PFSK-1 (cell line): ENCODE results near the gene RALGAPA2.

Experiments used
- FOXP2 ChIP-seq: optimal IDR thresholded peaks from 2 replicates; pipeline ENCODE3; 2011; ENCODE audit warnings: borderline replicate concordance, control low read depth, inconsistent platforms; ENCODE audit not compliant: insufficient read depth; ENCODE audit errors: extremely low read length, extremely low read depth
- POLR2AphosphoS5 ChIP-seq: IDR thresholded peaks from 2 replicates; pipeline ENCODE4 v1.6.1; 2012; ENCODE audit warnings: low read depth, mild to moderate bottlenecking, control low read depth, low read length, moderate library complexity
- SIN3A ChIP-seq: IDR thresholded peaks from 2 replicates; pipeline ENCODE4 v1.6.1; 2012; ENCODE audit warnings: mild to moderate bottlenecking, low read length, moderate library complexity, borderline replicate concordance; ENCODE audit not compliant: insufficient read depth
- TAF1 ChIP-seq: IDR thresholded peaks from 2 replicates; pipeline ENCODE4 v1.6.1; 2012; ENCODE audit warnings: low read length, control low read depth, borderline replicate concordance; ENCODE audit not compliant: insufficient read depth
- TF ChIP-seq, protein P1 (sequence below), 2 experiments: IDR thresholded peaks; 2 replicates each; pipeline versions ENCODE4 v1.6.1 to v1.8.0; 2011 to 2012; ENCODE audit warnings: low read depth in 2 of 2, low read length in 2 of 2, control low read depth in 1 of 2, inconsistent platforms in 1 of 2, mild to moderate bottlenecking in 1 of 2, moderate library complexity in 1 of 2; ENCODE audit not compliant: insufficient read depth in 1 of 2

RALGAPA2 gene

DNA sequence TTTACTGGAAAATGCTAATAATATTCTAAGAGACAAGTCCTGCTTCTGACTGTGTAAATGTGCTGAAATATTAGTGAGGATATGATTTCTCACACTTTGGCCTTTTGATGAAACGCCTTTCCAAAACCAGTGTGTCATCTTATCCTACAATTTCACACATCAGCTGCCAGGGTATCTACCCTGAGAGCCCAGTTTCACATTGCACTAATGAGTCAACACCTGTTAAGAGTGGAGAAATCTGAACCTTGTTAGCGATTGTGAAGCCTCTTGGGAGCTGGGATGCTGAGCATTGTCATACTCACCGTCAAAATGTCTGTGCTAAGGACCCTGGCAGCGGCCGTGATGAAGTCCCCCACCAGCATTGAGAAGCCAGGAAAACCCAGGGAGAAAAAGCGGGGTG is 166.0 kb downstream of the RALGAPA2 start:
- TF ChIP-seq POLR2AphosphoS5 (no peak), FOXP2 (no peak), SIN3A (no peak), TAF1 (no peak)
- TF ChIP-seq, protein P1, sequence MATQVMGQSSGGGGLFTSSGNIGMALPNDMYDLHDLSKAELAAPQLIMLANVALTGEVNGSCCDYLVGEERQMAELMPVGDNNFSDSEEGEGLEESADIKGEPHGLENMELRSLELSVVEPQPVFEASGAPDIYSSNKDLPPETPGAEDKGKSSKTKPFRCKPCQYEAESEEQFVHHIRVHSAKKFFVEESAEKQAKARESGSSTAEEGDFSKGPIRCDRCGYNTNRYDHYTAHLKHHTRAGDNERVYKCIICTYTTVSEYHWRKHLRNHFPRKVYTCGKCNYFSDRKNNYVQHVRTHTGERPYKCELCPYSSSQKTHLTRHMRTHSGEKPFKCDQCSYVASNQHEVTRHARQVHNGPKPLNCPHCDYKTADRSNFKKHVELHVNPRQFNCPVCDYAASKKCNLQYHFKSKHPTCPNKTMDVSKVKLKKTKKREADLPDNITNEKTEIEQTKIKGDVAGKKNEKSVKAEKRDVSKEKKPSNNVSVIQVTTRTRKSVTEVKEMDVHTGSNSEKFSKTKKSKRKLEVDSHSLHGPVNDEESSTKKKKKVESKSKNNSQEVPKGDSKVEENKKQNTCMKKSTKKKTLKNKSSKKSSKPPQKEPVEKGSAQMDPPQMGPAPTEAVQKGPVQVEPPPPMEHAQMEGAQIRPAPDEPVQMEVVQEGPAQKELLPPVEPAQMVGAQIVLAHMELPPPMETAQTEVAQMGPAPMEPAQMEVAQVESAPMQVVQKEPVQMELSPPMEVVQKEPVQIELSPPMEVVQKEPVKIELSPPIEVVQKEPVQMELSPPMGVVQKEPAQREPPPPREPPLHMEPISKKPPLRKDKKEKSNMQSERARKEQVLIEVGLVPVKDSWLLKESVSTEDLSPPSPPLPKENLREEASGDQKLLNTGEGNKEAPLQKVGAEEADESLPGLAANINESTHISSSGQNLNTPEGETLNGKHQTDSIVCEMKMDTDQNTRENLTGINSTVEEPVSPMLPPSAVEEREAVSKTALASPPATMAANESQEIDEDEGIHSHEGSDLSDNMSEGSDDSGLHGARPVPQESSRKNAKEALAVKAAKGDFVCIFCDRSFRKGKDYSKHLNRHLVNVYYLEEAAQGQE (IDR thresholded peaks at IDR 0.05; ENCODE audit: insufficient read depth in 1 of 2, low read depth in 2 of 2, low read length in 2 of 2), result no peak

DNA sequence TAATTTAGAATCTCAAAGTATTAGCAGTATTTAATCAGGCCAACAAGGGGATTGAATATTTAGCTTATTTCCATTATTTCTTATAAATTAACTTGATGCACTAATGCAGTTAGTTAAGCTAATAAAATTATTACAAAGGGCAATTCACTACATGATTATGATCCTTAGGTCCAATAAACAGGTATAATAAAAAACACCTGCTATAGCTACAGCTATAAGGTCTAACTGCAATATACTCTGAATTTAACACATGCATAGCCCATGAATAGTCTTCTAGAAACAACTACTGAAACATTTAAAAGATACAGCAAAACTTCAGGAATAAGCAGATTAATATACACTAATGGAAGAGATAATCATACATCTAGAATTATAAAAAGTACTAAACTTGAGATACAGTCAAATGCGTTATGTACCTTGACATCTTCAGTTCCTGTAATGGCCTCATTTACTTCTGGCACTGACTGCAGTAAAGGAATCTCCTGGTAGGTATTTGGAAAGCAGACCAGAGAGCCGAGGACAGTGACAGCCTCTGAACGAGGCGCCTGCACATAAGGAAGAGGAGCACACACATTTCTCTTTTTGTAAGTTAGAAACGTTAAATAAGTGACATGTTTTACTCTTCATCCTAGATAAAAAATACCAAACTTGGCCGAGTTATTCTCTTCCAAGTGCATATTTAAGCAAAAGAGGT is 176.1 kb downstream of the RALGAPA2 start:
- TF ChIP-seq, protein P1 (IDR thresholded peaks at IDR 0.05; ENCODE audit: insufficient read depth in 1 of 2, low read depth in 2 of 2, low read length in 2 of 2), result no peak
- TF ChIP-seq POLR2AphosphoS5 (no peak), TAF1 (no peak), FOXP2 (no peak), SIN3A (no peak)

DNA sequence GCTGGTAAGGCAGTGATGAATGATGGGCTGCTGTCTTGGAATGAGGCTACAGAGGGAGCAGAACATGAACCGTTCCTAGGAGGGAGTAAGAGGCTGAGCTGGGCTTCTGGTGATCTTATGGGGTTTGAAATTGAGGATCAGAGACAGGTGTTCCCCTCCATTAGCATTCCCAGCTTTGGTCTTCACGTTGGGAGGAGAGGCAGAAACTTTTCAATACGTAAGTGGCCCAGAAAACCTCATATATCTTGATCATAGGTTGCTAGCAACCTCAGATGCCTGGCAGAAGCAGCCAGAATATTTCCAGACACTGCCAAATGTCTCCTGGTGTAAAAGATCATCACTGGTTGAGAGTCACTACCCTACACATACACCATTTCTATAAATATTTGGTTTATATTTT is 177.4 kb downstream of the RALGAPA2 start:
- TF ChIP-seq, protein P1 (IDR thresholded peaks at IDR 0.05; ENCODE audit: insufficient read depth in 1 of 2, low read depth in 2 of 2, low read length in 2 of 2), result no peak
- TF ChIP-seq FOXP2 (no peak), SIN3A (no peak), TAF1 (no peak), POLR2AphosphoS5 (no peak)

DNA sequence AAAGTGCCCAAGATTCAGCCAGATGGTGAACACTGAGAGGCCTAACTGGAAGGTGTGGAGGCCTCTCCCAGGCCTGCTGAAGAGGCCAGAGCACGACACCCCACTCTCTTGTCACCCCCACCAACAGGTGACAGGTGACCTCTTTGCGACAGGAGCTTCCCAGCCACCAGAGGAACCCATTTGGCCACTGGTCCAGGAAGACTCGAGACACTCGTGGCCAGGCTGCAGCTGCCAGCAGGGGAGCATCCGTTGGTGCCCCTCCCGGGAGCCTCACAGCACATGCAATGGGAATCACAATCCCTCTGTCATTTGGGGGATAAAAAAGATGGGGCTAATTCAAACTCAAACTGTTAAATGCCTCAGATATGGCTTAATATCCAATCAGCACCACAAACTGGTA is 181.2 kb downstream of the RALGAPA2 start:
- TF ChIP-seq POLR2AphosphoS5, result no peak
- TF ChIP-seq SIN3A, result no peak
- TF ChIP-seq, protein P1 (IDR thresholded peaks at IDR 0.05; ENCODE audit: insufficient read depth in 1 of 2, low read depth in 2 of 2, low read length in 2 of 2), result no peak
- no peak for TF ChIP-seq TAF1
- no peak for TF ChIP-seq FOXP2
